ENCODE measurements around the gene CLK2.

- no peak for TF ChIP-seq CTCF (optimal IDR thresholded peaks at IDR 0.05 in 1 of 3, IDR thresholded peaks at IDR 0.05 in 1 of 3, conservative IDR thresholded peaks at IDR 0.05 in 1 of 3; ENCODE audit: extremely low read depth in 1 of 3, insufficient read depth in 2 of 3, low read length in 3 of 3)
- no peak for TF ChIP-seq EZH2 (IDR thresholded peaks at IDR 0.05; ENCODE audit: low read length)
These were observed 13.2 kb upstream of the CLK2 start for GRCh38 chr1:155286544-155286943.
